ENCODE data around the gene NELL1. TPM values are rescaled to one million over a fixed set of nuclear protein-coding genes. Genes with fewer than 3 reads are reported as not detected.

Gene NELL1
- total and polyA plus RNA-seq, 7 donors: 0.34 to 1.1 (median 0.62) TPM; not detected in 3

DNA sequence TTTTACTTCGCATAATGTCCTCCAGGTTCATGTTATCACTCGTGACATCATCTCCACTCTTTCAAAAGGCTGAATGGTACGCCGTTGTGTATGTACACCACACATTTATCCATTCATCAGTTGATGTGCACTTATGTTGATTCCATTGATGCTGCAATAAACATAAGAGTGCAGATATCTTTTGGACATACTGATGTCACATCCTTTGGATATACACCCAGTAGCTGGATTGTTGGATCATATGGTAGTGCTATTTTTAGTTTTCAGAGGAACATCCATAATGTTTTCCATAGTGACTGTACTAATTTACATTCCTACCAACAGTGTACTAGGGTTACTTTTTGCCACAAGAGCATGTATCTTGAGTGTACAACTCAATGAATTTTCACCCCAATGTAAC is 25.0 kb upstream of the NELL1 start:
- Histone ChIP-seq H3K4me1 (no peaks in the 10 kb centered on the region), H3K27ac (no peak overlapping the region), H3K36me3 (no peaks in the 10 kb centered on the region), H3K4me3 (no peak overlapping the region), H3K9me3 (no peaks in the 10 kb centered on the region), H3K27me3 (no peaks in the 10 kb centered on the region)
- intact Hi-C loops (cut with DNase I): no loop called here
- 82 to 86% methylated on average over 4 of the region's 4 CpGs for WGBS, 2 donors
- no peak for DNase-seq
- no peak for TF ChIP-seq POLR2AphosphoS5 (IDR thresholded peaks at IDR 0.05)
- no peak for TF ChIP-seq POLR2A (IDR thresholded peaks at IDR 0.05)
- TF ChIP-seq, protein P1, sequence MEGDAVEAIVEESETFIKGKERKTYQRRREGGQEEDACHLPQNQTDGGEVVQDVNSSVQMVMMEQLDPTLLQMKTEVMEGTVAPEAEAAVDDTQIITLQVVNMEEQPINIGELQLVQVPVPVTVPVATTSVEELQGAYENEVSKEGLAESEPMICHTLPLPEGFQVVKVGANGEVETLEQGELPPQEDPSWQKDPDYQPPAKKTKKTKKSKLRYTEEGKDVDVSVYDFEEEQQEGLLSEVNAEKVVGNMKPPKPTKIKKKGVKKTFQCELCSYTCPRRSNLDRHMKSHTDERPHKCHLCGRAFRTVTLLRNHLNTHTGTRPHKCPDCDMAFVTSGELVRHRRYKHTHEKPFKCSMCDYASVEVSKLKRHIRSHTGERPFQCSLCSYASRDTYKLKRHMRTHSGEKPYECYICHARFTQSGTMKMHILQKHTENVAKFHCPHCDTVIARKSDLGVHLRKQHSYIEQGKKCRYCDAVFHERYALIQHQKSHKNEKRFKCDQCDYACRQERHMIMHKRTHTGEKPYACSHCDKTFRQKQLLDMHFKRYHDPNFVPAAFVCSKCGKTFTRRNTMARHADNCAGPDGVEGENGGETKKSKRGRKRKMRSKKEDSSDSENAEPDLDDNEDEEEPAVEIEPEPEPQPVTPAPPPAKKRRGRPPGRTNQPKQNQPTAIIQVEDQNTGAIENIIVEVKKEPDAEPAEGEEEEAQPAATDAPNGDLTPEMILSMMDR (IDR thresholded peaks at IDR 0.05): no peak
- no peak for TF ChIP-seq EP300 (IDR thresholded peaks at IDR 0.05)

DNA sequence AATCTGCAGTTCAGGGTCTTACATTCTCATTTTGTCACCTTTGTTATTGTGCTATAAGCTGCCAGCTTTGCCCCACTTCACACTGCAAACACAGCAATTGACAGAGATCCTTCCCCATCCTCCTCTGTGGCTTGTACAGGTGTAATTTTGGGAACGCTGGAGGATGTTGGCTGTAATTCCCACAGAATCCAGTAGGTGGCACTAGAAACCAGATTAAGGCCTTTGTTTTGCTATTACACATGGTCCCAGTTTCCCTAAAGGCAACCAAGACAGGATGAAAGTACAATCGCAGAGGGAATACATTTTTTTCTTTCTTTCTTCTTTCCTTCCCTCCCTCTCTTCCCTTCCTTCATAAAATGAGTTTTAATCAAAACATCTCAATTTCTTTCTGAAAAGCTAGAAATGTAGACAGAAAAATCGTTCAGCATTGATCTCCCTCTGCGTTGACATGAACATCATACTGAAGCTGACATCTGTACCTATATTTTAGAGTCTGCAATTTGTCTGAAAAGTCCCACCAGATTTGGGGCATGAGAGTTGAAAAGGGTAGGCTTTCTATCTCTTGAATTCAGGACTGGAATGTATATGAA is 21.3 kb upstream of the NELL1 start:
- DNase-seq: no peak
- Histone ChIP-seq H3K27ac (no peak overlapping the region), H3K27me3 (peaks cover 0 to 6% (median 0%) of the 10 kb centered on the region in 3 donors), H3K4me3 (no peak overlapping the region), H3K9me3 (no peaks in the 10 kb centered on the region), H3K36me3 (no peaks in the 10 kb centered on the region), H3K4me1 (no peaks in the 10 kb centered on the region)
- intact Hi-C loops (cut with DNase I): loop anchor here (5.0 kb wide), 2 partner anchors 1484 to 1654 kb away; no protein-coding TSS in a partner anchor
- no peak for TF ChIP-seq POLR2A (IDR thresholded peaks at IDR 0.05)
- TF ChIP-seq, protein P1 (IDR thresholded peaks at IDR 0.05): peak in 3 of 4 experiments; percentile 68 to 88 (median 86)
- TF ChIP-seq POLR2AphosphoS5 (IDR thresholded peaks at IDR 0.05): no peak
- no peak for TF ChIP-seq EP300 (IDR thresholded peaks at IDR 0.05)
- WGBS, 2 donors: 40 to 42% methylated on average over 4 of the region's 4 CpGs

- Histone ChIP-seq H3K4me1 (no peaks in the 10 kb centered on the region), H3K27ac (no peak overlapping the region), H3K36me3 (no peaks in the 10 kb centered on the region), H3K27me3 (peaks cover 0 to 6% (median 0%) of the 10 kb centered on the region in 3 donors), H3K9me3 (no peaks in the 10 kb centered on the region), H3K4me3 (no peak overlapping the region)
- WGBS, 2 donors: 83% methylated on average over 13 of the region's 13 CpGs
- no peak for DNase-seq
- TF ChIP-seq EP300 (IDR thresholded peaks at IDR 0.05): no peak
- no peak for TF ChIP-seq POLR2AphosphoS5 (IDR thresholded peaks at IDR 0.05)
- no peak for TF ChIP-seq POLR2A (IDR thresholded peaks at IDR 0.05)
- TF ChIP-seq, protein P1 (IDR thresholded peaks at IDR 0.05): no peak
- intact Hi-C loops (cut with DNase I): no loop called here
Measured at GRCh38 chr11:20652150-20652806, 17.1 kb upstream of the NELL1 start.

DNA sequence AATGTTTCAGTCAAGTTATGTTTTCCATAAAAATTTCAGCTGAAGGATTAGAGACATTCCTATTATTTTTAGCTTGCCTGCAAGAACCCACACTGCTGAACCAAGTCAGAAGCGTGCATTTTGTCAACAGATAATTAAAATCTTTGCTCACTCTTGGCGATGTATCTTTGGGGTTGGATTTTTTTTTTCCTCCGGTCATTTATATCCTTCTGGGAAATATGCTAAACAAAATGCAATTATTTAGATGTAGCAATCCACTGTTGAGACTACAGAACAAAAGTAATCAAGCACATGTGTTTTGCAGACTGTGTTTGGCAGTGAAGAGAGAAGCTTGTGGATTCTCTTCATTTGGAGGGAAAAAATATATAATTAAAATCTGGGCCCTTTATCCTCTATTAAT is 15.3 kb upstream of the NELL1 start:
- 65 to 71% methylated on average over 3 of the region's 3 CpGs for WGBS, 2 donors
- H3K27ac ChIP-seq: no peak overlapping the region
- H3K27me3 ChIP-seq: peaks cover 0 to 6% (median 0%) of the 10 kb centered on the region in 3 donors
- no peak for DNase-seq
- TF ChIP-seq EP300 (IDR thresholded peaks at IDR 0.05): no peak
- TF ChIP-seq POLR2AphosphoS5 (IDR thresholded peaks at IDR 0.05): no peak
- TF ChIP-seq, protein P1 (IDR thresholded peaks at IDR 0.05): no peak
- TF ChIP-seq POLR2A (IDR thresholded peaks at IDR 0.05): no peak
- intact Hi-C loops (cut with DNase I): no loop called here
- no peak overlapping the region for H3K4me3 ChIP-seq
- H3K4me1 ChIP-seq: no peaks in the 10 kb centered on the region
- no peaks in the 10 kb centered on the region for H3K36me3 ChIP-seq
- H3K9me3 ChIP-seq: no peaks in the 10 kb centered on the region
